Measurements from ENCODE around the gene TMEM271.

The TMEM271 gene

GRCh38 chr4:548976-549375 lies 27.1 kb downstream of the TMEM271 start:
- FAIRE-seq (no peak), DNase-seq (ENCODE audit: insufficient read length) (no peak)
- TF ChIP-seq TAF1 (IDR thresholded peaks at IDR 0.05; ENCODE audit: borderline replicate concordance, low read depth, low read length) (no peak), POLR2AphosphoS5 (IDR thresholded peaks at IDR 0.05; ENCODE audit: low read depth, low read length) (no peak), POLR2A (IDR thresholded peaks at IDR 0.05; ENCODE audit: low read depth, low read length) (no peak)

DNA sequence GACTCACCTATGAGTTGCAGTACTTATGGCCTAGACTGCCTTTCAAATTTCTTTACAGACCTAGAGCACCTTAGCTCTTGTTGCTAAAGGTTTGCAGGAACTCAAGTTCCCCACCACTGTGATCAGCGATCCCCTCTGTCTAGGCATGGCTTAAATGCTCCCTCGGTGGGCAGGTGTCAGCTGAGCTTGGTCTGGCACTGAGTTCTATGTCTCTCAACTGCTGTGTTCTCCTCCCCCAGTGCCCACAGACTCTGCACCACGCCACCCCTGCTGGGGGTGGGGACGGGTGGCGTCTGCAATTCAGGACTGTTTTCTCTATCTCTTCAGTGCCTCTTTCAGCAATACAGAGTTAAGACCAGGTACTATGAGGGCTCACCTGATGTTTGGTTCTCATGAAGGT lies 30.5 kb downstream of the TMEM271 start:
- FAIRE-seq (no peak), DNase-seq (ENCODE audit: insufficient read length) (no peak)
- TF ChIP-seq POLR2AphosphoS5 (IDR thresholded peaks at IDR 0.05; ENCODE audit: low read depth, low read length) (no peak), POLR2A (IDR thresholded peaks at IDR 0.05; ENCODE audit: low read depth, low read length) (no peak), TAF1 (IDR thresholded peaks at IDR 0.05; ENCODE audit: borderline replicate concordance, low read depth, low read length) (no peak)

GRCh38 chr4:544386-545105 lies 31.5 kb downstream of the TMEM271 start:
- FAIRE-seq (no peak), DNase-seq (ENCODE audit: insufficient read length) (no peak)
- TF ChIP-seq POLR2A (IDR thresholded peaks at IDR 0.05; ENCODE audit: low read depth, low read length), result no peak
- TF ChIP-seq TAF1 (IDR thresholded peaks at IDR 0.05; ENCODE audit: borderline replicate concordance, low read depth, low read length), result no peak
- TF ChIP-seq POLR2AphosphoS5 (IDR thresholded peaks at IDR 0.05; ENCODE audit: low read depth, low read length), result no peak

DNA sequence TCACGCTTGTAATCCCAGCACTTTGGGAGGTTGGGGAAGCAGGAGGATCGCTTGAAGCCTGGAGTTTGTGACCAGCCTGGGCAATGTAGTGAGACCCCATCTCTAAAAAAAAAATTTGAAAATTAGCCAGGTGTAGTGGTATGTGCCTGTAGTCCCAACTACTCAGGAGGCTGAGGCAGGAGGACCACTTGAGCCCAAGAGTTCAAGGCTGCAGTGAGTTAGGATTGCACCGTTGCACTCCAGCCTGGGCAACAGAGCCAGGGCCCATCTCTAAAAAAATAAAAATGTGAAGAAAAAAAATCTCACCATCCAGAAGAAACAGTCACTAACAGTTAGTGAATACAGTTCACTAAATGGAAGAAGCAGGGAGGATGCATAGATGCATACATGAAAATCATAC lies 34.8 kb downstream of the TMEM271 start:
- FAIRE-seq (no peak), DNase-seq (ENCODE audit: insufficient read length) (no peak)
- TF ChIP-seq POLR2A (IDR thresholded peaks at IDR 0.05; ENCODE audit: low read depth, low read length) (no peak), TAF1 (IDR thresholded peaks at IDR 0.05; ENCODE audit: borderline replicate concordance, low read depth, low read length) (no peak)

DNA sequence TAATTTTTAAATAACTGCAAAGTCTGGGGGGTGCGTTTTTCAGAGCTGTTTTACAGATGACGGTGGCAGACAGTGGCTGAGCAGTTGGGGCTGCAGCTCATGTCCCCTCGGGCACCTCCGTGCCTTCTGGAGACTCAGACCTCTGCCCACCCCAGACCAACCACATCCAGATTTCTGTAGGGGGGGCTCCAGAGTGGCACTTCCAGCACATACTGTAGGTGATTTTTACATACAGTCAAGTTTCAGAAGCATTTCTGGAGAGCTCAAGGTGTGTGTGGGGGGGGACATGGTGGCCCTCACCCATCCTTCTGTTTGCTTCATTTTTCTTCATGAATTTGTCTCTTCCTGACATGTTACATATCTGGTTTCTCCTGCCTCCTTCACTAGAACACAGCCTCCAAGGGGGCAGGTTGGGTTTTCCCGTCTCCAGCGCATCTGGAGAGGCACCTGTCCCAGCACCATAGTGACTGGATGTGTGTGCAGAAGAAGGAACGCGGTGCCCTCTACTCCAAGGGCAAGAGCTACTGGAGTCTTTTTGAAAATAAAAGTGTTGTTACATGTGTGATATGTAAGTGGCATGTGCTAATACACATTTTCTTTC lies 37.5 kb downstream of the TMEM271 start:
- no peak for TF ChIP-seq POLR2AphosphoS5 (IDR thresholded peaks at IDR 0.05; ENCODE audit: low read depth, low read length)
- TF ChIP-seq POLR2A (IDR thresholded peaks at IDR 0.05; ENCODE audit: low read depth, low read length), result no peak
- no peak for TF ChIP-seq TAF1 (IDR thresholded peaks at IDR 0.05; ENCODE audit: borderline replicate concordance, low read depth, low read length)
- DNase-seq (ENCODE audit: insufficient read length), result no peak
- FAIRE-seq, result no peak

- TF ChIP-seq POLR2AphosphoS5 (IDR thresholded peaks at IDR 0.05; ENCODE audit: low read depth, low read length) (no peak), POLR2A (IDR thresholded peaks at IDR 0.05; ENCODE audit: low read depth, low read length) (no peak), TAF1 (IDR thresholded peaks at IDR 0.05; ENCODE audit: borderline replicate concordance, low read depth, low read length) (no peak)
- no peak for FAIRE-seq
Observed at GRCh38 chr4:537436-538264, 38.4 kb downstream of the TMEM271 start.

GRCh38 chr4:536351-536972 lies 39.6 kb downstream of the TMEM271 start:
- DNase-seq (ENCODE audit: insufficient read length) (no peak), FAIRE-seq (no peak)
- TF ChIP-seq POLR2A (IDR thresholded peaks at IDR 0.05; ENCODE audit: low read depth, low read length) (no peak), TAF1 (IDR thresholded peaks at IDR 0.05; ENCODE audit: borderline replicate concordance, low read depth, low read length) (no peak), POLR2AphosphoS5 (IDR thresholded peaks at IDR 0.05; ENCODE audit: low read depth, low read length) (no peak)

More at GRCh38 chr4:537436-538264, 38.4 kb downstream of the TMEM271 start:
- DNase-seq (ENCODE audit: insufficient read length), result no peak

- DNase-seq (ENCODE audit: insufficient read length) (no peak), FAIRE-seq (no peak)
- TF ChIP-seq POLR2AphosphoS5 (IDR thresholded peaks at IDR 0.05; ENCODE audit: low read depth, low read length), result no peak
- no peak for TF ChIP-seq TAF1 (IDR thresholded peaks at IDR 0.05; ENCODE audit: borderline replicate concordance, low read depth, low read length)
- TF ChIP-seq POLR2A (IDR thresholded peaks at IDR 0.05; ENCODE audit: low read depth, low read length), result no peak
Observed at GRCh38 chr4:535924-536281, 40.2 kb downstream of the TMEM271 start.

- no peak for TF ChIP-seq TAF1 (IDR thresholded peaks at IDR 0.05; ENCODE audit: borderline replicate concordance, low read depth, low read length)
- TF ChIP-seq POLR2AphosphoS5 (IDR thresholded peaks at IDR 0.05; ENCODE audit: low read depth, low read length), result no peak
- no peak for TF ChIP-seq POLR2A (IDR thresholded peaks at IDR 0.05; ENCODE audit: low read depth, low read length)
- DNase-seq (ENCODE audit: insufficient read length) (no peak), FAIRE-seq (no peak)
Observed at GRCh38 chr4:535181-535923, 40.7 kb downstream of the TMEM271 start.

DNA sequence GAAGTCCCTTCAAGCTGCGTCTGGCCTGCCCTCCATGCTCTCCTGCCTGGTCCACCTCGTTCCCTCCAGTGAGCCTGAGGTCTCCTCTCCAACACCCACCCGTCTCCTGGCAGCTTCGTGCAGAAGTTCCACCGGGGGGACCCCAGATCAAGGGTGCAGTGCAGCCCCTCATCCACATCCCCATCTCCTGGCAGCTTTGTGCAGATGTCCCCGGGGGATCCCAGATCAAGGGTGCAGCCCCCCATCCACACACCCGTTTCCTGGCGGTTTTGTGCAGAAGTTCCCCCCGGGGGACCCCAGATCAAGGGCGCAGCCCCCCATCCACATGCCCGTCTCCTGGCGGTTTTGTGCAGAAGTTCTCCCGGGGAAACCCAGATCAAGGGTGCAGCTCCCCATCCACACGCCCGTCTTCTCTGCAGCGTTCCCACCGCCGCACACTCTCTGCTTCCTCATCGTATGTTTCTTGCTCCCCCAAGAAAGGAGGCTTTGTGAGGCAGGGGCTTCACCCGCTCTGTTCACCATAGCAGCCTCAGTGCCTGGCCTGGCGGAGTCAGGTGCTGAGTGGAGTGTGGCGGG lies 41.4 kb downstream of the TMEM271 start:
- TF ChIP-seq POLR2A (IDR thresholded peaks at IDR 0.05; ENCODE audit: low read depth, low read length) (no peak), TAF1 (IDR thresholded peaks at IDR 0.05; ENCODE audit: borderline replicate concordance, low read depth, low read length) (no peak), POLR2AphosphoS5 (IDR thresholded peaks at IDR 0.05; ENCODE audit: low read depth, low read length) (no peak)
- FAIRE-seq (no peak), DNase-seq (ENCODE audit: insufficient read length) (no peak)
